KMS-11 (cell line): ENCODE results near the gene TTC39C.

Experiments
- H2AFZ ChIP-seq: fragments of 200-600 bp; sonication (generic); 2 replicates; pipeline ENCODE4 v1.6.1; 2016; ENCODE audit warnings: antibody characterized with exemption, mixed run types, low read depth
- H3K27ac ChIP-seq: fragments of 200-600 bp; sonication (generic); 2 replicates; pipeline ENCODE4 v1.6.1; 2016; ENCODE audit warnings: mild to moderate bottlenecking, mixed run types
- H3K27me3 ChIP-seq: fragments of 200-600 bp; sonication (generic); 2 replicates; pipeline ENCODE4 v1.6.1; 2017; ENCODE audit warnings: mild to moderate bottlenecking, low read depth, mixed run types, moderate library complexity; ENCODE audit not compliant: insufficient read depth
- H3K36me3 ChIP-seq: fragments of 200-600 bp; sonication (generic); 2 replicates; pipeline ENCODE4 v1.6.1; 2017; ENCODE audit warnings: mild to moderate bottlenecking, mixed run types; ENCODE audit not compliant: insufficient read depth
- H3K4me1 ChIP-seq: fragments of 200-600 bp; sonication (generic); 2 replicates; pipeline ENCODE4 v1.6.1; 2016; ENCODE audit warnings: mild to moderate bottlenecking, low read depth, mixed run types; ENCODE audit not compliant: poor library complexity, severe bottlenecking
- H3K4me2 ChIP-seq: fragments of 200-600 bp; sonication (generic); 2 replicates; pipeline ENCODE4 v1.7.0; 2016; ENCODE audit warnings: mild to moderate bottlenecking, mixed run types
- H3K4me3 ChIP-seq: fragments of 200-600 bp; sonication (generic); IDR thresholded peaks from 2 replicates; pipeline ENCODE4 v1.6.1; 2017; ENCODE audit warnings: low read depth, low read length, mixed read lengths; ENCODE audit not compliant: insufficient read depth
- H3K79me2 ChIP-seq: fragments of 200-600 bp; sonication (generic); 2 replicates; pipeline ENCODE4 v1.6.1; 2016; ENCODE audit warnings: low read depth, mixed run types; ENCODE audit not compliant: insufficient read depth
- H3K9ac ChIP-seq: fragments of 200-600 bp; sonication (generic); 2 replicates; pipeline ENCODE4 v1.6.1; 2016; ENCODE audit warnings: mild to moderate bottlenecking, mixed run types
- H4K20me1 ChIP-seq: fragments of 200-600 bp; sonication (generic); 2 replicates; pipeline ENCODE4 v1.6.1; 2016; ENCODE audit warnings: mild to moderate bottlenecking, mixed run types; ENCODE audit not compliant: insufficient read depth
- CTCF ChIP-seq: fragments of 200-600 bp; sonication (generic); conservative IDR thresholded peaks from 2 replicates; pipeline ENCODE4 v1.6.1; 2017; ENCODE audit warnings: low read depth, mild to moderate bottlenecking, antibody characterized with exemption, low read length, moderate library complexity, mixed read lengths

Gene TTC39C

GRCh38 chr18:24019641-24020331 lies 5.2 kb downstream of the TTC39C start:
- Histone ChIP-seq H3K4me1 (peaks cover 81% of the 10 kb centered on the region), H2AFZ (no peak overlapping the region), H3K79me2 (no peaks in the 10 kb centered on the region), H4K20me1 (no peaks in the 10 kb centered on the region), H3K9ac (no peak overlapping the region), H3K27me3 (peaks cover 14% of the 10 kb centered on the region; the same call in 1 of the 2 replicates), H3K4me3 (no peak overlapping the region), H3K4me2 (peak overlapping the region; percentile 67), H3K36me3 (no peaks in the 10 kb centered on the region), H3K27ac (peak overlapping the region; percentile 28; the same call in 1 of the 2 replicates)
- TF ChIP-seq CTCF: no peak

- Histone ChIP-seq H3K27me3 (0 out of 2 replicates have a peak, but pooled peaks cover 3% of the 10 kb centered on the region), H3K36me3 (no peaks in the 10 kb centered on the region), H2AFZ (no peak overlapping the region), H3K79me2 (no peaks in the 10 kb centered on the region), H4K20me1 (no peaks in the 10 kb centered on the region), H3K9ac (no peak overlapping the region), H3K4me1 (peaks cover 70% of the 10 kb centered on the region), H3K4me3 (no peak overlapping the region), H3K27ac (no peak overlapping the region), H3K4me2 (peak overlapping the region; percentile 42; the same call in 1 of the 2 replicates)
- no peak for TF ChIP-seq CTCF
These were observed 7.0 kb downstream of the TTC39C start for GRCh38 chr18:24021505-24021904.

GRCh38 chr18:24022161-24022560 lies 7.6 kb downstream of the TTC39C start:
- H4K20me1 ChIP-seq: no peaks in the 10 kb centered on the region
- TF ChIP-seq CTCF: no peak
- no peak overlapping the region for H3K27ac ChIP-seq
- H3K4me1 ChIP-seq: peaks cover 63% of the 10 kb centered on the region
- H2AFZ ChIP-seq: no peak overlapping the region
- no peak overlapping the region for H3K9ac ChIP-seq
- no peaks in the 10 kb centered on the region for H3K36me3 ChIP-seq
- H3K27me3 ChIP-seq: no peaks in the 10 kb centered on the region
- H3K4me2 ChIP-seq: peak overlapping the region; percentile 42
- no peak overlapping the region for H3K4me3 ChIP-seq
- H3K79me2 ChIP-seq: no peaks in the 10 kb centered on the region

- Histone ChIP-seq H4K20me1 (no peaks in the 10 kb centered on the region), H3K4me2 (no peak overlapping the region; the same call in 1 of the 2 replicates), H3K36me3 (no peaks in the 10 kb centered on the region), H2AFZ (no peak overlapping the region), H3K4me3 (no peak overlapping the region), H3K27ac (no peak overlapping the region), H3K4me1 (peaks cover 53% of the 10 kb centered on the region), H3K9ac (no peak overlapping the region), H3K79me2 (no peaks in the 10 kb centered on the region), H3K27me3 (no peaks in the 10 kb centered on the region)
- peak; percentile 34; the same call in 1 of the 2 replicates for TF ChIP-seq CTCF
These were observed 8.7 kb downstream of the TTC39C start for GRCh38 chr18:24023185-24023814.
